ENCODE data around the gene MED15. TPM values are rescaled to one million over a fixed set of nuclear protein-coding genes. Genes with fewer than 3 reads are reported as not detected.

Gene MED15
- total RNA-seq, 1 donor from 2014 or later: 105 TPM

GRCh38 chr22:20488946-20489345 lies 18.5 kb upstream of the MED15 start:
- H3K27me3 ChIP-seq (ENCODE audit: low read depth): no peaks in the 10 kb centered on the region
- DNase-seq (no peak), ATAC-seq (no peak)
- H3K36me3 ChIP-seq: peaks cover 18% of the 10 kb centered on the region
- H3K27ac ChIP-seq: no peak overlapping the region
- intact Hi-C loops (cut with DNase I): no loop called here
- H3K9me3 ChIP-seq: no peaks in the 10 kb centered on the region
- no peak for TF ChIP-seq CTCF (IDR thresholded peaks at IDR 0.05)
- peaks cover under 1% of the 10 kb centered on the region for H3K4me1 ChIP-seq
- no peak overlapping the region for H3K4me3 ChIP-seq

- H3K4me1 ChIP-seq: peaks cover 10% of the 10 kb centered on the region
- no peaks in the 10 kb centered on the region for H3K27me3 ChIP-seq (ENCODE audit: low read depth)
- no peak overlapping the region for H3K4me3 ChIP-seq
- intact Hi-C loops (cut with DNase I): no loop called here
- TF ChIP-seq CTCF (IDR thresholded peaks at IDR 0.05): no peak
- peaks cover 18% of the 10 kb centered on the region for H3K36me3 ChIP-seq
- no peak for DNase-seq
- H3K9me3 ChIP-seq: no peaks in the 10 kb centered on the region
- no peak overlapping the region for H3K27ac ChIP-seq
- no peak for ATAC-seq
Observed at GRCh38 chr22:20490183-20490940, 17.0 kb upstream of the MED15 start.

GRCh38 chr22:20490941-20491307 lies 16.5 kb upstream of the MED15 start:
- no peak for TF ChIP-seq CTCF (IDR thresholded peaks at IDR 0.05)
- no peaks in the 10 kb centered on the region for H3K27me3 ChIP-seq (ENCODE audit: low read depth)
- peaks cover 18% of the 10 kb centered on the region for H3K36me3 ChIP-seq
- H3K9me3 ChIP-seq: no peaks in the 10 kb centered on the region
- no peak overlapping the region for H3K27ac ChIP-seq
- peaks cover 10% of the 10 kb centered on the region for H3K4me1 ChIP-seq
- no peak for ATAC-seq
- intact Hi-C loops (cut with DNase I): no loop called here
- no peak for DNase-seq
- H3K4me3 ChIP-seq: no peak overlapping the region

GRCh38 chr22:20491346-20491745 lies 16.1 kb upstream of the MED15 start:
- no peak overlapping the region for H3K27ac ChIP-seq
- H3K4me3 ChIP-seq: no peak overlapping the region
- H3K9me3 ChIP-seq: no peaks in the 10 kb centered on the region
- intact Hi-C loops (cut with DNase I): no loop called here
- TF ChIP-seq CTCF (IDR thresholded peaks at IDR 0.05): no peak
- H3K36me3 ChIP-seq: peaks cover 18% of the 10 kb centered on the region
- DNase-seq (no peak), ATAC-seq (no peak)
- no peaks in the 10 kb centered on the region for H3K27me3 ChIP-seq (ENCODE audit: low read depth)
- H3K4me1 ChIP-seq: peaks cover 10% of the 10 kb centered on the region

GRCh38 chr22:20494978-20495860 lies 12.2 kb upstream of the MED15 start, which contains the start of gene KLHL22:
Gene KLHL22, minus strand, starts transcription at chr22:20495795. Its CDS starts 6,584 bp downstream, at chr22:20489211.
- TF ChIP-seq CTCF (IDR thresholded peaks at IDR 0.05): no peak
- ATAC-seq: peak; percentile 47 to 61
- Histone ChIP-seq H3K4me3 (peak within 1 kb of the TSS; percentile 93), H3K36me3 (no peaks in the 10 kb centered on the region), H3K9me3 (no peaks in the 10 kb centered on the region), H3K27me3 (ENCODE audit: low read depth) (no peaks in the 10 kb centered on the region), H3K27ac (peak within 1 kb of the TSS; percentile 84), H3K4me1 (peaks cover 15% of the 10 kb centered on the region)
- intact Hi-C loops (cut with DNase I): no loop called here
- peak; percentile 68 for DNase-seq
